Measurements from ENCODE around the gene FBXL5. TPM values are rescaled to one million over a fixed set of nuclear protein-coding genes. Genes with fewer than 3 reads are reported as not detected.

The FBXL5 gene
- 10 to 100 TPM; 80.8 to 90.1 (median 88.3) TPM for total RNA-seq
- polyA plus RNA-seq = 52.8 TPM
- long read RNA-seq, donor 1, transcript FBXL5-202 (11 exons, 2,837 nt) = minor isoform, 27 of 534 reads
- long read RNA-seq, donor 1, transcript FBXL5-201 (11 exons, 3,385 nt) = major isoform, 467 of 534 reads
- long read RNA-seq, donor 1, partial matches to known transcripts = 16 of 534 reads
- long read RNA-seq, donor 1, other reads (novel, unspliced or antisense) = 24 of 534 reads
- long read RNA-seq, donor 2, transcript FBXL5-201 (11 exons, 3,385 nt) = major isoform, 132 of 144 reads
- long read RNA-seq, donor 2, partial matches to known transcripts = 5 of 144 reads
- long read RNA-seq, donor 2, other reads (novel, unspliced or antisense) = 4 of 144 reads
- long read RNA-seq, donor 3, transcript FBXL5-202 (11 exons, 2,837 nt) = minor isoform, 77 of 1,182 reads
- long read RNA-seq, donor 3, transcript FBXL5-201 (11 exons, 3,385 nt) = major isoform, 992 of 1,182 reads
- long read RNA-seq, donor 3, transcript FBXL5-205 (10 exons, 2,306 nt) = minor isoform, 6 of 1,182 reads
- long read RNA-seq, donor 3, partial matches to known transcripts = 37 of 1,182 reads
- long read RNA-seq, donor 3, other reads (novel, unspliced or antisense) = 69 of 1,182 reads
- long read RNA-seq, donor 4, transcript FBXL5-201 (11 exons, 3,385 nt) = major isoform, 163 of 179 reads
- long read RNA-seq, donor 4, transcript FBXL5-202 (11 exons, 2,837 nt) = minor isoform, 7 of 179 reads
- long read RNA-seq, donor 4, partial matches to known transcripts = 1 of 179 reads
- long read RNA-seq, donor 4, other reads (novel, unspliced or antisense) = 8 of 179 reads

GRCh38 chr4:15655223-15656037, at the start of gene FBXL5:
TSS of gene FBXL5 (minus strand) at chr4:15655357. CDS start at chr4:15655287, 70 bp downstream.
- Histone ChIP-seq H3K9me3 (ENCODE audit: control insufficient read depth, low read length) (no peaks in the 10 kb centered on the region), H3K27me3 (ENCODE audit: control insufficient read depth, insufficient read depth) (no peaks in the 10 kb centered on the region), H3K4me1 (ENCODE audit: control insufficient read depth, insufficient read depth, low read length) (no peaks in the 10 kb centered on the region), H3K4me3 (ENCODE audit: low read length) (peak within 1 kb of the TSS; percentile 97), H3K27ac (ENCODE audit: low read length) (peak within 1 kb of the TSS; percentile 95)
- ATAC-seq = peak; percentile 85 to 93
- WGBS = 2% methylated on average over 85 of the region's 85 CpGs
- intact Hi-C loops (cut with DNase I) = loop anchor here in 1 of 4 donors (10.0 kb wide), 1 partner anchor 171 kb away; no protein-coding TSS in a partner anchor
- peak; percentile 81 to 94 (median 93) for DNase-seq

GRCh38 chr4:15704129-15704528, 49.0 kb upstream of the FBXL5 start:
- intact Hi-C loops (cut with DNase I) = no loop called here
- no peak for ATAC-seq
- no peak overlapping the region for H3K27ac ChIP-seq (ENCODE audit: low read length)

GRCh38 chr4:15703439-15703838, 48.3 kb upstream of the FBXL5 start:
- DNase-seq = no peak
- H3K4me1 ChIP-seq (ENCODE audit: control insufficient read depth, insufficient read depth, low read length) = no peaks in the 10 kb centered on the region
- intact Hi-C loops (cut with DNase I) = no loop called here
- 81% methylated on average over 11 of the region's 11 CpGs for WGBS
- no peak overlapping the region for H3K27ac ChIP-seq (ENCODE audit: low read length)
- no peaks in the 10 kb centered on the region for H3K9me3 ChIP-seq (ENCODE audit: control insufficient read depth, low read length)
- peak overlapping the region; percentile 45 for H3K4me3 ChIP-seq (ENCODE audit: low read length)
- peak; percentile 22 to 34 for ATAC-seq
- no peaks in the 10 kb centered on the region for H3K27me3 ChIP-seq (ENCODE audit: control insufficient read depth, insufficient read depth)

More at GRCh38 chr4:15704129-15704528, 49.0 kb upstream of the FBXL5 start:
- H3K4me3 ChIP-seq (ENCODE audit: low read length) = no peak overlapping the region
- no peak for DNase-seq
- H3K4me1 ChIP-seq (ENCODE audit: control insufficient read depth, insufficient read depth, low read length) = no peaks in the 10 kb centered on the region
- no peaks in the 10 kb centered on the region for H3K9me3 ChIP-seq (ENCODE audit: control insufficient read depth, low read length)
- no peaks in the 10 kb centered on the region for H3K27me3 ChIP-seq (ENCODE audit: control insufficient read depth, insufficient read depth)

- Histone ChIP-seq H3K4me1 (ENCODE audit: control insufficient read depth, insufficient read depth, low read length) (no peaks in the 10 kb centered on the region), H3K27me3 (ENCODE audit: control insufficient read depth, insufficient read depth) (no peaks in the 10 kb centered on the region), H3K4me3 (ENCODE audit: low read length) (peak within 1 kb of the TSS; percentile 45), H3K9me3 (ENCODE audit: control insufficient read depth, low read length) (no peaks in the 10 kb centered on the region), H3K27ac (ENCODE audit: low read length) (no peak within 1 kb of the TSS)
- intact Hi-C loops (cut with DNase I) = no loop called here
- ATAC-seq = peak; percentile 83 to 85
- WGBS = under 1% methylated on average over 43 of the region's 43 CpGs
- DNase-seq = peak; percentile 78 to 92 (median 88)
These were observed 47.8 kb upstream of the FBXL5 start, which contains the start of gene BST1 for GRCh38 chr4:15702941-15703403. TSS of gene BST1 (plus strand) at chr4:15703065. CDS start at chr4:15703145, 80 bp downstream.

GRCh38 chr4:15696866-15697265, 41.7 kb upstream of the FBXL5 start:
- Histone ChIP-seq H3K4me1 (ENCODE audit: control insufficient read depth, insufficient read depth, low read length) (no peaks in the 10 kb centered on the region), H3K27me3 (ENCODE audit: control insufficient read depth, insufficient read depth) (no peaks in the 10 kb centered on the region), H3K4me3 (ENCODE audit: low read length) (no peak overlapping the region), H3K9me3 (ENCODE audit: control insufficient read depth, low read length) (no peaks in the 10 kb centered on the region), H3K27ac (ENCODE audit: low read length) (no peak overlapping the region)
- no peak for DNase-seq
- ATAC-seq = no peak
- WGBS = 97% methylated on average over 1 of the region's 1 CpG
- intact Hi-C loops (cut with DNase I) = no loop called here

- peaks cover 2% of the 10 kb centered on the region for H3K4me1 ChIP-seq (ENCODE audit: control insufficient read depth, insufficient read depth, low read length)
- H3K9me3 ChIP-seq (ENCODE audit: control insufficient read depth, low read length) = no peaks in the 10 kb centered on the region
- intact Hi-C loops (cut with DNase I) = no loop called here
- no peak overlapping the region for H3K4me3 ChIP-seq (ENCODE audit: low read length)
- H3K27me3 ChIP-seq (ENCODE audit: control insufficient read depth, insufficient read depth) = no peaks in the 10 kb centered on the region
- no peak for ATAC-seq
- WGBS = 84% methylated on average over 3 of the region's 3 CpGs
- H3K27ac ChIP-seq (ENCODE audit: low read length) = no peak overlapping the region
- no peak for DNase-seq
These were observed 40.6 kb upstream of the FBXL5 start for GRCh38 chr4:15695729-15696128.

GRCh38 chr4:15695240-15695699, 40.1 kb upstream of the FBXL5 start:
- no peak for ATAC-seq
- Histone ChIP-seq H3K9me3 (ENCODE audit: control insufficient read depth, low read length) (no peaks in the 10 kb centered on the region), H3K27ac (ENCODE audit: low read length) (no peak overlapping the region), H3K4me1 (ENCODE audit: control insufficient read depth, insufficient read depth, low read length) (peaks cover 5% of the 10 kb centered on the region), H3K27me3 (ENCODE audit: control insufficient read depth, insufficient read depth) (no peaks in the 10 kb centered on the region), H3K4me3 (ENCODE audit: low read length) (no peak overlapping the region)
- DNase-seq = no peak
- WGBS = 91% methylated on average over 10 of the region's 10 CpGs
- intact Hi-C loops (cut with DNase I) = no loop called here

- ATAC-seq = no peak
- WGBS = 96% methylated on average over 4 of the region's 4 CpGs
- peaks cover 5% of the 10 kb centered on the region for H3K4me1 ChIP-seq (ENCODE audit: control insufficient read depth, insufficient read depth, low read length)
These were observed 39.3 kb upstream of the FBXL5 start for GRCh38 chr4:15694431-15694830.

GRCh38 chr4:15692602-15693001, 37.4 kb upstream of the FBXL5 start:
- no peak for DNase-seq
- peaks cover 5% of the 10 kb centered on the region for H3K4me1 ChIP-seq (ENCODE audit: control insufficient read depth, insufficient read depth, low read length)
- no peak for ATAC-seq
- H3K27me3 ChIP-seq (ENCODE audit: control insufficient read depth, insufficient read depth) = no peaks in the 10 kb centered on the region
- H3K4me3 ChIP-seq (ENCODE audit: low read length) = no peak overlapping the region
- H3K9me3 ChIP-seq (ENCODE audit: control insufficient read depth, low read length) = no peaks in the 10 kb centered on the region
- intact Hi-C loops (cut with DNase I) = no loop called here
- 81% methylated on average over 2 of the region's 2 CpGs for WGBS
- no peak overlapping the region for H3K27ac ChIP-seq (ENCODE audit: low read length)

More at GRCh38 chr4:15694431-15694830, 39.3 kb upstream of the FBXL5 start:
- intact Hi-C loops (cut with DNase I) = no loop called here
- Histone ChIP-seq H3K4me3 (ENCODE audit: low read length) (no peak overlapping the region), H3K9me3 (ENCODE audit: control insufficient read depth, low read length) (no peaks in the 10 kb centered on the region), H3K27me3 (ENCODE audit: control insufficient read depth, insufficient read depth) (no peaks in the 10 kb centered on the region), H3K27ac (ENCODE audit: low read length) (no peak overlapping the region)
- no peak for DNase-seq

- peak; percentile 10 to 41 for ATAC-seq
- 46% methylated on average over 3 of the region's 3 CpGs for WGBS
- DNase-seq = no peak
- Histone ChIP-seq H3K27me3 (ENCODE audit: control insufficient read depth, insufficient read depth) (no peaks in the 10 kb centered on the region), H3K9me3 (ENCODE audit: control insufficient read depth, low read length) (no peaks in the 10 kb centered on the region), H3K27ac (ENCODE audit: low read length) (no peak overlapping the region), H3K4me3 (ENCODE audit: low read length) (no peak overlapping the region), H3K4me1 (ENCODE audit: control insufficient read depth, insufficient read depth, low read length) (peaks cover 5% of the 10 kb centered on the region)
- intact Hi-C loops (cut with DNase I) = no loop called here
These were observed 36.4 kb upstream of the FBXL5 start for GRCh38 chr4:15691346-15692135.
